K562 (cell line): ENCODE data around the gene MAZ. TPM values are rescaled to one million over a fixed set of nuclear protein-coding genes. Genes with fewer than 3 reads are reported as not detected.

Experiments used
- ATAC-seq: fragments of 200-7000 bp; cut with Tn5 transposase; 3 replicates; pipeline ENCODE4 v1.9.1; 2020; ENCODE audit warnings: moderate library complexity
- BruUV-seq: library from RNA; stranded (reverse); fragments of 400-500 nt; replicated peaks from 2 replicates; lab custom pipeline; 2021; lab: Mats Ljungman, UMichigan
- CTCF ChIA-PET: fragments of 300-600 bp; formaldehyde crosslinking; extraction: SDS; loops from one replicate; lab custom pipeline; 2021; ENCODE audit warnings: low intra/inter-chr PET ratio; lab: Yijun Ruan, JAX
- POLR2A ChIA-PET: fragments of 300-600, 350-650 bp; sonication (Branson Sonifier 250); formaldehyde crosslinking; extraction: SDS; loops from one replicate; lab custom pipeline; 2021; ENCODE audit warnings: antibody characterized with exemption, inconsistent platforms; lab: Yijun Ruan, JAX
- DNase-seq, 4 experiments: peaks; one replicate each; pipeline versions ENCODE4 v3.0.0 to v3.0.0-alpha.2; 2011 to 2018; ENCODE audit warnings: low spot score in 3 of 4, mixed read lengths in 3 of 4; ENCODE audit errors: extremely low read depth in 1 of 4
- FAIRE-seq: peaks from 2 replicates; lab custom pipeline; 2011; peaks lifted over from hg19 to GRCh38; lab: Jason Lieb, UNC
- H2AFZ ChIP-seq: 2 replicates; pipeline ENCODE4 v1.6.0; 2011; ENCODE audit warnings: low read depth, low read length, control low read depth, inconsistent platforms
- H3K27ac ChIP-seq: fragments of 200-600 bp; 3 replicates; pipeline ENCODE4 v1.8.0; 2011; ENCODE audit warnings: low read depth, mild to moderate bottlenecking, control low read depth, inconsistent platforms, low read length, moderate library complexity, mixed read lengths; ENCODE audit errors: extremely low read depth
- H3K27me3 ChIP-seq, 2 experiments: fragments of 300-600 bp in 1 of 2; 2 replicates in 1 of 2; 3 replicates in 1 of 2; pipeline versions ENCODE4 v1.6.0 to v1.8.0; 2011; ENCODE audit warnings: inconsistent platforms in 2 of 2, low read length in 2 of 2, mild to moderate bottlenecking in 1 of 2, mixed read lengths in 1 of 2, moderate library complexity in 1 of 2; ENCODE audit not compliant: control insufficient read depth in 2 of 2, insufficient read depth in 2 of 2
- H3K36me3 ChIP-seq: fragments of 300-600 bp; 3 replicates; pipeline ENCODE4 v1.8.0; 2011; ENCODE audit warnings: mild to moderate bottlenecking, low read length, inconsistent platforms; ENCODE audit not compliant: control insufficient read depth, insufficient read depth
- H3K4me1 ChIP-seq, 2 experiments: fragments of 200-600 bp in 1 of 2; replicated peaks in 1 of 2; 2 replicates in 1 of 2; 3 replicates in 1 of 2; pipeline versions ENCODE4 v1.5.1 to v1.8.0; 2011; ENCODE audit warnings: inconsistent platforms in 2 of 2, low read length in 2 of 2, mild to moderate bottlenecking in 1 of 2, mixed read lengths in 1 of 2, moderate library complexity in 1 of 2; ENCODE audit not compliant: control insufficient read depth in 2 of 2, insufficient read depth in 2 of 2
- H3K4me2 ChIP-seq: 2 replicates; pipeline ENCODE4 v1.6.1; 2011; ENCODE audit warnings: low read length, control low read depth, inconsistent platforms, mixed read lengths; ENCODE audit not compliant: insufficient read depth
- H3K4me3 ChIP-seq: fragments of 200-600 bp; sonication (generic), shearing (Covaris generic); 2 replicates; pipeline ENCODE4 v1.5.1; 2016; ENCODE audit warnings: control low read depth, inconsistent platforms
- H3K79me2 ChIP-seq: fragments of 200-600 bp; 3 replicates; pipeline ENCODE4 v1.8.0; 2011; ENCODE audit warnings: low read length, inconsistent platforms; ENCODE audit not compliant: control insufficient read depth, insufficient read depth
- H3K9ac ChIP-seq, 2 experiments: 2 replicates each; pipeline versions ENCODE4 v1.6.0 to v1.6.1; 2011; ENCODE audit warnings: low read depth in 2 of 2, low read length in 2 of 2, control low read depth in 1 of 2, inconsistent platforms in 1 of 2, mild to moderate bottlenecking in 1 of 2, mixed read lengths in 1 of 2; ENCODE audit not compliant: insufficient read depth in 1 of 2
- H3K9me1 ChIP-seq: one replicate; pipeline ENCODE4 v1.6.0; 2011; ENCODE audit warnings: inconsistent platforms, mild to moderate bottlenecking, low read length, moderate library complexity; ENCODE audit not compliant: control insufficient read depth, insufficient read depth
- H3K9me3 ChIP-seq: replicated peaks from 2 replicates; pipeline ENCODE4 v1.5.1; 2011; ENCODE audit warnings: low read depth, low read length, inconsistent platforms; ENCODE audit not compliant: control insufficient read depth, insufficient read depth
- H4K20me1 ChIP-seq: replicated peaks from 2 replicates; pipeline ENCODE4 v1.6.1; 2011; ENCODE audit warnings: low read length, inconsistent platforms, mixed read lengths; ENCODE audit not compliant: control insufficient read depth, insufficient read depth
- BRCA1 ChIP-seq, 2 experiments: fragments of 450-650 bp in 1 of 2; sonication (generic) in 1 of 2; formaldehyde crosslinking in 1 of 2; IDR thresholded peaks; 2 replicates each; pipeline versions ENCODE4 v1.5.0 to v1.6.1; 2017 to 2020; ENCODE audit warnings: mild to moderate bottlenecking in 1 of 2, missing genetic modification reagents in 1 of 2
- DMBX1 ChIP-seq: fragments of 250-450 bp; sonication (Bioruptor Pico); IDR thresholded peaks from 2 replicates; pipeline ENCODE4 v1.8.0; 2022; ENCODE audit warnings: inconsistent platforms, mild to moderate bottlenecking, moderate library complexity, borderline replicate concordance
- EP300 ChIP-seq: IDR thresholded peaks from 2 replicates; pipeline ENCODE4 v1.6.1; 2012; ENCODE audit warnings: low read length, improper control_type of control experiment
- HSF4 ChIP-seq: fragments of 250-450 bp; sonication (Bioruptor Pico); IDR thresholded peaks from 2 replicates; pipeline ENCODE4 v2.1.2; 2022; ENCODE audit warnings: mild to moderate bottlenecking, moderate library complexity, borderline replicate concordance
- PTBP1 ChIP-seq: fragments of 200-400 bp; formaldehyde crosslinking; IDR thresholded peaks from 2 replicates; pipeline ENCODE4 v1.6.1; 2017; ENCODE audit warnings: low read depth, low read length
- PYGO2 ChIP-seq: fragments of 450-650 bp; IDR thresholded peaks from 2 replicates; pipeline ENCODE4 v1.6.1; 2016; ENCODE audit warnings: mild to moderate bottlenecking, missing genetic modification characterization, moderate library complexity, missing compliant biosample characterization
- TRIM25 ChIP-seq: fragments of 450-650 bp; IDR thresholded peaks from 2 replicates; pipeline ENCODE4 v1.7.0; 2016; ENCODE audit warnings: borderline replicate concordance
- ZNF76 ChIP-seq: fragments of 250-450 bp; sonication (Bioruptor Pico); IDR thresholded peaks from 2 replicates; pipeline ENCODE4 v1.4.0; 2020; ENCODE audit warnings: mild to moderate bottlenecking, moderate library complexity, borderline replicate concordance
- WGBS: fragments of 100-300 bp; shearing (Covaris generic); methylation state at CpG from one replicate; pipeline ENCODE4 v1.1.6; 2016; ENCODE audit warnings: low coverage, mixed read lengths; ENCODE audit not compliant: insufficient coverage; ENCODE audit errors: missing lambda C conversion rate; 5-methylcytosine and 5-hydroxymethylcytosine counted together
- in situ Hi-C: fragments of 300-500 bp; cut with MboI; formaldehyde crosslinking; loops from 4 replicates; pipeline ENCODE4 v1.15.0; 2018; ENCODE audit warnings: inconsistent platforms, mixed read lengths
- intact Hi-C: fragments of 100-400 bp; cut with micrococcal nuclease; formaldehyde crosslinking; loops from 2 replicates; pipeline ENCODE4 v1.14.2; 2022
- polyA plus RNA-seq, 8 experiments: library from polyadenylated mRNA; depleted of rRNA in 4 of 8; stranded (reverse) in 5 of 8; unstranded in 3 of 8; fragments of >200 nt; fragmentation: Nextera tagmentation in 2 of 8; fragmentation: Illumina TruSeq in 1 of 8; extraction: Ambion mirVana in 2 of 8; extraction: Trizol in 1 of 8; gene quantifications; 2 replicates each; pipeline versions ENCODE4 v1.2.1 to v1.2.3, GENCODE V29; 2011 to 2014; ENCODE audit warnings: inconsistent platforms in 1 of 8, missing spikeins in 1 of 8
- total RNA-seq, 7 experiments: library from RNA; depleted of rRNA in 6 of 7; stranded (reverse); fragments of >200 nt in 6 of 7; fragmentation: Illumina TruSeq in 2 of 7; extraction: Trizol in 2 of 7; gene quantifications; 2 replicates each; pipeline versions ENCODE4 v1.2.1 to v1.2.3, GENCODE V29; 2011 to 2021; ENCODE audit warnings: low replicate concordance in 1 of 7

MAZ gene
- total and polyA plus RNA-seq, 9 of the 15 experiments (the other 6 are each of a cell fraction or from before 2014, with no cell fraction given), result 45.4 to 532 (median 250) TPM

- no peak for ATAC-seq
Observed at GRCh38 chr16:29821643-29822115, 15.3 kb downstream of the MAZ start.

More at GRCh38 chr16:29821643-29822115, 15.3 kb downstream of the MAZ start:
- intact Hi-C loops, result no loop called here
- DNase-seq, result no peak
- Histone ChIP-seq H3K9me1 (peaks cover 3% of the 10 kb centered on the region), H3K36me3 (peaks cover 23% of the 10 kb centered on the region), H3K79me2 (peaks cover 16% of the 10 kb centered on the region), H3K27me3 (no peaks in the 10 kb centered on the region), H3K4me1 (peaks cover 22 to 47% of the 10 kb centered on the region in 2 experiments), H3K4me2 (no peak overlapping the region), H3K4me3 (no peak overlapping the region), H4K20me1 (no peaks in the 10 kb centered on the region; the same call in 1 of the 2 replicates), H3K27ac (no peak overlapping the region), H3K9me3 (no peaks in the 10 kb centered on the region)
- POLR2A ChIA-PET, result no interaction called here
- no TSS peak for BruUV-seq
- 80% methylated on average over 7 of the region's 7 CpGs for WGBS
- CTCF ChIA-PET, result no interaction called here
- TF ChIP-seq HSF4 (CRISPR knock-in tag) (no peak), BRCA1 (IDR thresholded peaks at IDR 0.05) (no peak), BRCA1 (CRISPR knock-in tag; IDR thresholded peaks at IDR 0.05) (no peak), PYGO2 (tag) (no peak), EP300 (no peak), ZNF76 (CRISPR knock-in tag) (no peak), TRIM25 (no peak), DMBX1 (CRISPR knock-in tag) (no peak), PTBP1 (no peak)
- TF ChIP-seq, all 486 proteins: peak for 0
- Histone ChIP-seq H2AFZ (no peak overlapping the region), H3K9ac (no peak overlapping the region)
- FAIRE-seq, result no peak
- in situ Hi-C loops, result no loop called here
